ENCODE data around the gene KMT2C. TPM values are rescaled to one million over a fixed set of nuclear protein-coding genes. Genes with fewer than 3 reads are reported as not detected.
A peak's percentile ranks its signal among the peaks of the same experiment; 100 is the strongest.
"Not testable (repeated sequence)": the region's sequence is repeated elsewhere in the genome, so short reads cannot be mapped to it uniquely, and the experiment has no call there.

KMT2C gene
- total RNA-seq, 4 donors from 2014 or later: 84.2 to 185 (median 111) TPM

GRCh38 chr7:152433721-152434490 lies 1.9 kb downstream of the KMT2C start:
- not testable (repeated sequence) for H3K27me3 ChIP-seq, H3K9me3 ChIP-seq, H3K36me3 ChIP-seq
- peak; percentile 52 to 80 (median 61) for DNase-seq
- Histone ChIP-seq H3K4me1 (peaks cover 0 to 24% (median 10%) of the 10 kb centered on the region in 4 donors), H3K4me3 (peak overlapping the region; percentile 85 to 100 (median 96)), H3K27ac (peak overlapping the region; percentile 99 to 100 (median 100))
- TF ChIP-seq CTCF (IDR thresholded peaks at IDR 0.05): peak in 5 of 6 experiments; percentile 7 to 50 (median 43)

- H3K4me1 ChIP-seq: peaks cover 0 to 35% (median 12%) of the 10 kb centered on the region in 4 donors
- not testable (repeated sequence) for DNase-seq, H3K4me3 ChIP-seq, H3K27ac ChIP-seq, H3K36me3 ChIP-seq, H3K9me3 ChIP-seq, H3K27me3 ChIP-seq
These were observed 3.1 kb downstream of the KMT2C start for GRCh38 chr7:152432735-152433134.

GRCh38 chr7:152430854-152431253 lies 4.9 kb downstream of the KMT2C start:
- no peak for DNase-seq
- Histone ChIP-seq H3K4me3 (no peak overlapping the region), H3K9me3 (no peaks in the 10 kb centered on the region), H3K27ac (no peak overlapping the region), H3K4me1 (peaks cover 0 to 40% (median 12%) of the 10 kb centered on the region in 4 donors), H3K36me3 (no peaks in the 10 kb centered on the region), H3K27me3 (no peaks in the 10 kb centered on the region)
- TF ChIP-seq CTCF (IDR thresholded peaks at IDR 0.05): no peak
- no peak for TF ChIP-seq POLR2A (IDR thresholded peaks at IDR 0.05)

GRCh38 chr7:152430118-152430517 lies 5.7 kb downstream of the KMT2C start:
- not testable (repeated sequence) for H3K9me3 ChIP-seq, H3K36me3 ChIP-seq, DNase-seq, H3K4me3 ChIP-seq, H3K27ac ChIP-seq, H3K27me3 ChIP-seq
- H3K4me1 ChIP-seq: peaks cover 0 to 40% (median 14%) of the 10 kb centered on the region in 4 donors

- Histone ChIP-seq H3K4me1 (peaks cover 0 to 21% (median 8%) of the 10 kb centered on the region in 4 donors), H3K27ac (no peak overlapping the region), H3K27me3 (no peaks in the 10 kb centered on the region), H3K4me3 (no peak overlapping the region), H3K36me3 (no peaks in the 10 kb centered on the region), H3K9me3 (no peaks in the 10 kb centered on the region)
- TF ChIP-seq CTCF (IDR thresholded peaks at IDR 0.05) (no peak), POLR2A (IDR thresholded peaks at IDR 0.05) (no peak)
- DNase-seq: no peak
These were observed 11.3 kb downstream of the KMT2C start for GRCh38 chr7:152424348-152425108.

- Histone ChIP-seq H3K27ac (no peak overlapping the region), H3K9me3 (no peaks in the 10 kb centered on the region), H3K27me3 (no peaks in the 10 kb centered on the region), H3K4me1 (peaks cover 0 to 17% (median 7%) of the 10 kb centered on the region in 4 donors), H3K4me3 (no peak overlapping the region), H3K36me3 (no peaks in the 10 kb centered on the region)
- DNase-seq: no peak
- TF ChIP-seq CTCF (IDR thresholded peaks at IDR 0.05) (no peak), POLR2A (IDR thresholded peaks at IDR 0.05) (no peak)
These were observed 11.8 kb downstream of the KMT2C start for GRCh38 chr7:152423991-152424347.

- H3K4me1 ChIP-seq, H3K27me3 ChIP-seq, H3K36me3 ChIP-seq, H3K27ac ChIP-seq, DNase-seq, H3K9me3 ChIP-seq, H3K4me3 ChIP-seq: not testable (repeated sequence)
These were observed 12.6 kb downstream of the KMT2C start for GRCh38 chr7:152423171-152423570.

GRCh38 chr7:152420950-152421349 lies 14.9 kb downstream of the KMT2C start:
- not testable (repeated sequence) for H3K4me1 ChIP-seq, H3K27me3 ChIP-seq, H3K36me3 ChIP-seq, DNase-seq, H3K9me3 ChIP-seq, H3K27ac ChIP-seq, H3K4me3 ChIP-seq

All from Peyer's patch (tissue), 4 donors.